Natural killer cell treated with Interleukin-12 subunit alpha and Interleukin-12 subunit beta and Interleukin-15 and Interleukin-18, amount 100 ng/mL, for 72 hours (primary cell): Measurements from ENCODE around the gene RAC2. TPM values are rescaled to one million over a fixed set of nuclear protein-coding genes. Genes with fewer than 3 reads are reported as not detected.

ENCODE experiments used
- ATAC-seq, 2 donors: fragments of 150-1000 bp; cut with Tn5 transposase in 1 of 2; sonication (Bioruptor Pico), chemical (Tn5 transposase) in 1 of 2; 2 replicates each; pipeline ENCODE4 v1.10.0; 2021
- DNase-seq: peaks from one replicate; pipeline ENCODE4 v3.0.0; 2022; ENCODE audit warnings: low spot score
- H3K27ac Mint-ChIP-seq, 2 donors: 1 replicate in 1 of 2; 2 replicates in 1 of 2; pipeline ENCODE4 v1.8.0; 2022; ENCODE audit warnings: mixed read lengths in 2 of 2, mild to moderate bottlenecking in 1 of 2, moderate library complexity in 1 of 2
- H3K27me3 Mint-ChIP-seq, 2 donors: 1 replicate in 1 of 2; 2 replicates in 1 of 2; pipeline ENCODE4 v1.8.0; 2022; ENCODE audit warnings: mixed read lengths in 2 of 2
- H3K36me3 Mint-ChIP-seq: one replicate; pipeline ENCODE4 v1.8.0; 2022; ENCODE audit warnings: mixed read lengths
- H3K4me1 Mint-ChIP-seq, 2 donors: 1 replicate in 1 of 2; 2 replicates in 1 of 2; pipeline ENCODE4 v1.8.0; 2022; ENCODE audit warnings: low read depth in 2 of 2, mixed read lengths in 2 of 2, mild to moderate bottlenecking in 1 of 2
- H3K4me3 Mint-ChIP-seq: one replicate; pipeline ENCODE4 v1.8.0; 2022; ENCODE audit warnings: mixed read lengths
- H3K9me3 Mint-ChIP-seq: 2 replicates; pipeline ENCODE4 v1.8.0; 2022; ENCODE audit warnings: mixed read lengths
- total RNA-seq, 2 donors: library from RNA; stranded (reverse); gene quantifications; one replicate each; pipeline ENCODE4 v1.2.3, GENCODE V29; 2022

Gene RAC2
- total RNA-seq, 2 donors from 2014 or later: 666 to 1,078 TPM

DNA sequence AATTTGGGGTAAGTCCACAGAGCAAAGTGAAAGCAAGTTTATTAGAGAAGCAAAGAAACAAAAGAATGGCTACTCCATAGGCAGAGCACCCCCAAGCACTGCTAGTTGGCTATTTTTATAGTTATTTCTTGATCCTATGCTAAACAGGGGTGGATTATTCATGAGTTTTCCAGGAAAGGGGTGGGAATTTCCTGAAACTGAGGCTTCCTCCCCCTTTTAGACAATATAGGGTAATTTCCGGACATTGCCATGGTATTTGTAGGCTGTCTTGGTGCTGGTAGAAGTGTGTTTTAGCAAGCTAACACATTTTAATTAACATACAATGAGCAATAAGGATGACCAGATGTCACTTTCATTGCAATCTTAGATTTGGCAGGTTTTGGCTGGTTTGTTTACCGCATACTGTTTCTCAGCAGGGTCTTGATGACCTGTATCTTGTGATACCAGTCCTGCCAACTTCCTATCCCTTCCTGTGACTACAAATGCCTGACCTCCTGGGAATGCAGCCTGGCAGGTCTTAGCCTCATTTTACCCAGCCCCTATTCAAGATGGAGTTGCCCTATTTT, 55.1 kb downstream of the RAC2 start:
- peaks cover 46 to 58% of the 10 kb centered on the region in 2 donors for H3K4me1 Mint-ChIP-seq
- peak overlapping the region; percentile 34 for H3K4me3 Mint-ChIP-seq
- no peaks in the 10 kb centered on the region for H3K36me3 Mint-ChIP-seq
- ATAC-seq: peak; percentile 25 to 67
- H3K27ac Mint-ChIP-seq: peak overlapping the region; percentile 54 to 74
- no peak for DNase-seq
- no peaks in the 10 kb centered on the region for H3K9me3 Mint-ChIP-seq
- H3K27me3 Mint-ChIP-seq: no peaks in the 10 kb centered on the region

DNA sequence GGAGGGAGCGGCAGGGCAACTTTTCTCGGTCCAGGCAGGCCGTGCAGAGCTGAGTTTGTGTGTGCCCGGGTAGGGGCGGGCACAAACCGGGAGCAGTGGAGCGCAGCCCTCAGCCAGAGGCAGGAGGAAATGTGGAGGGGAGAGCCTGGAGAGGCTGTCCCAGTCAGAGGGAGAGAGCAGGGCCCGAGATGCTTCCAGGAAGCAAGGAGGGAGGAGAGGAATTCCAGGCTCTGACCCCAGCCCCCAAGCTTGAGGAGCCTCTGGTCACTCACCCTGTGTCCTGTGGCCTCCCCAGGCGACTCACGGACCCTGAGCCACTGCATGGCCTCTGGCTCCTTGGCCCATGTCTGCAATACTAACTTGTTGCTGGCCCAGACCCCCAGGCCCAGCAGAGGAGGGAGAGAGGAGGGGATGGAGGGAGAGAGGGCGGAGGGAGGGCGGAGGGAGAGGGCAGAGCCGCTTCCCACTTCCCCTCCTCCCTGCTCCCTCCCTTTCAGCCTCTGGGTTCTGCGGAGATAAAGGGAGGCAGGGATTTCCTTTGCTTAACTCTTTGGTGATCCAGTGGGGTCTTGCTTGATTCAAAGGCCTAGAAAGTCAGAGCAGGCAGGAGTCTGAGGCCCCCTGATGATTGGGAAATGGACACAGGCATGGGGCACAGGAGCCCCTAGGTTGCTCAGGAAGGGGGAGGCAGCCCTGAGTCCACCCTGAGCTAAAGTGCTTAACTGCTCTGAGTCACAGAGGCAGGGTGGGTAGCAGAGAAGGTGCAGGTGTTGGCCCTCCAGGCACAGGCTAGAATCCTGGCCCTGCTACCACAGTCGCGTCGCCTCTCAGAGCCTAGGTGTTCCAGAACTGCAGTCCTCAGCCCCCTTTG, 55.9 kb downstream of the RAC2 start, which contains the start of gene C1QTNF6:
TSS of gene C1QTNF6 (minus strand) at position 357 of the 871 bp plus-strand sequence. CDS start at position 323, 34 bp downstream.
- no peaks in the 10 kb centered on the region for H3K9me3 Mint-ChIP-seq
- ATAC-seq (peak; percentile 37 to 40), DNase-seq (no peak)
- peak within 1 kb of the TSS; percentile 54 to 82 for H3K27ac Mint-ChIP-seq
- H3K4me1 Mint-ChIP-seq: peaks cover 43 to 54% of the 10 kb centered on the region in 2 donors
- peak within 1 kb of the TSS; percentile 34 for H3K4me3 Mint-ChIP-seq
- no peaks in the 10 kb centered on the region for H3K36me3 Mint-ChIP-seq
- H3K27me3 Mint-ChIP-seq: no peaks in the 10 kb centered on the region

DNA sequence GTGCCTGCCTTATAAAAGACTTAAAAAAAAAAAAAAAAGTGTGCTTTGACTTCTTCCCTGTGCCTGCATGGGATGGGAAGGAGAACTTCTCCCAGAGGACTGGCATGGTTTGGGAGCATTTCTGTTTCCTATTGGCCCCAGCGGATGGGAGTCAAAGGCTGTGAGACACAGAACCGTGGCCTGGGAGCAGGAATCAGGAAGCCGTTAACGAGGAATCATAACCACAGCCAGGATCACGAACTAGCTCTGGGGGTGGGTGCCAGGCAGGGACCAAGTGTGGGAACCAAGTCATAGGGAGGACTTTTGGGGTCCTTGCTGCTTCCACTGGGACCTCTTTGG, 56.5 kb downstream of the RAC2 start:
- Mint-ChIP-seq H3K27ac (peak overlapping the region in 1 of 2 donors; percentile 82), H3K36me3 (no peaks in the 10 kb centered on the region)

DNA sequence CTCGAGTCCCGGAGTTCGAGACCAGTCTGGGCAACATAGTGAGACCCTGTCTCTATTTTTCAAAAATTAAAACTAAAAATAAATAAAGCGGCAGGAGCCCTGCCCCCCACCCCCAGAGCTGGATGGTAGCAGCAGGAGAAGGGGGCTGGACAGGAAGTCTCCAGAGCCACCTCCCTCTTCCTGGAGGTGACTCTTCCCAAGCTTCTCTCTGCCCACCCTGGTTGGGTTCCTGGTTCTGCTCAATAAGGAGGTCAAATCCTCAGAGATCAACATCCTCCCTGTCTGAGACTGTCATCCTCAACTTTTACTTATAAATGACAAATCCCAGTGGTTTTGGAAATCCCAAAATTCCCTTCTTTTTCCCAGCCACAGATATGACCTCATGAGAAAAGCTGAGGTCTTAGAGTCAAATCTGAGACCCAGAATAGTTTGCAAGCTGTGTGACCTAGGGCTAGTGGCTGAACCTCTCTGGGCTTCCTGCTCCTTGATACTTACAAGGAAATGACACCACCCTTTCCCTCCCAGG, 57.0 kb downstream of the RAC2 start:
- no peak for DNase-seq
- Mint-ChIP-seq H3K36me3 (no peaks in the 10 kb centered on the region), H3K27ac (peak overlapping the region; percentile 80 to 82), H3K4me1 (peaks cover 40 to 50% of the 10 kb centered on the region in 2 donors), H3K4me3 (no peak overlapping the region), H3K9me3 (no peaks in the 10 kb centered on the region), H3K27me3 (no peaks in the 10 kb centered on the region)
- no peak for ATAC-seq

More for the DNA sequence above, 56.5 kb downstream of the RAC2 start:
- H3K4me3 Mint-ChIP-seq: peak overlapping the region; percentile 6
- ATAC-seq: no peak
- DNase-seq: no peak
- H3K27me3 Mint-ChIP-seq: no peaks in the 10 kb centered on the region
- no peaks in the 10 kb centered on the region for H3K9me3 Mint-ChIP-seq
- H3K4me1 Mint-ChIP-seq: peaks cover 40 to 50% of the 10 kb centered on the region in 2 donors

DNA sequence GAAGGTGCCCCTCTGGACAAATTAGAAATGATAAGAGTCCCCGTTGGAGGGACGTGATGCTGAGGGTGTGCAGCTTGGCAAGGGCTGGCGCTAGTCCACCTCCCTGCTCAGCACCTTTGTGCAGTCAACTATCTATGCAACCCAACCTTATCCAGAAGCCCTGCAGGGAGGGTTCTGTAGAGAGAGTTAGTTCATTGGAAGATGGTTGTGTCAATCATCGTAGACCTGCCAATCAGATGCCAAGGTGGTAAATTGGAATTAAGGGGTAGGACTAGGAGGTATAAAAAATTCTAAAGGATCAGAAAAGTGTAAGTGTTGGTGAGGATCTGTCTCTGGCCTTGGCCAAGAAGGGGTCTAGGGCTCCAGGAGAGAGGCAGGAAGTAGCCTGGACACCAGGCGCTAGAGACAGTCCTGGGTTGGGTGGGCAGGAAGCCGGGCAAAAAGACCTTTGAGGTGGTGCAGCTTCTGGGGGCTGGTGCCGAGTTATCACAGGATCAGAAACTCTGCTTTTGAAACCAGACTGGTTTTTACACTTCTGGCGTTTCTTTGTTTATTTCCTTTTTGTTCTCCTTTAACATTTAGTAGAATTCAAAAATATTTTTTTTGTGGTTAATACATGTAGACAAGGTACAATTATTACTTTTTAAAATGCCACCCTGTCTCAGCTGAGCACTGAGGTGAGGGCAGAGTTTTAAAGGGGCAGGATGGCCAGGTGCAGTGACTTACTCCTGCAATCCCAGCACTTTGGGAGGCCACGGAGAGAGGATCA, 57.7 kb downstream of the RAC2 start:
- H3K9me3 Mint-ChIP-seq: no peaks in the 10 kb centered on the region
- ATAC-seq: peak; percentile 69 to 74
- peak overlapping the region; percentile 83 for H3K4me3 Mint-ChIP-seq
- H3K27me3 Mint-ChIP-seq: no peaks in the 10 kb centered on the region
- no peak for DNase-seq
- H3K36me3 Mint-ChIP-seq: no peaks in the 10 kb centered on the region
- peaks cover 42 to 50% of the 10 kb centered on the region in 2 donors for H3K4me1 Mint-ChIP-seq
- H3K27ac Mint-ChIP-seq: peak overlapping the region; percentile 80 to 82

DNA sequence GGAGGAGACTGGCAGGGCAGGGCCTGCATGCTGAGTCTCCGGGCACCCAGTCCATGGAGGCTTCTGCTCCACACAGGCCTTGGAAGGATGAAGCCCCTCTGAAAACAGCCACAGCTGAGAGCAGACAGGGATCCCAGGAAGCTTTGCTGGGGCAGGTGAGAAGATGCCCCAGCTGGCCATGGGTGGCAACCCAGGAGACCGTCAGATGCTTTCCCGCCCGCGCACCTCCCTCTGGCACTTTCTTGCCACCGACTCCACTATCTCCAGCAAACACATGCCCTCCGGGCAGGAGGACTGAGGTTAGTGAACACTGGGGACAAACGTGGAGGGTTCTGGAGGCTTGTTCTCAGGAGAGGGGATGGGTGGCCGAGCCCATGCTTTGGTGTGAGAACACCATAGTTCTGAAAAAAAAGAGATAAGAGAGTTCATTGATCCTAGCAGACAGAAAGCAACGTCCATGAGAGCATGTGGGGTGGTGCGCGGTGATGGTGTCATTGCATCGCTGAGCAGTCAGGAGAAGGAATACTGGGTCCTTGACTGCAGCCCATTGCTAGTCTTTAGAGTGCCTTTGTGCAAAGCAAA, 58.3 kb downstream of the RAC2 start:
- DNase-seq (no peak), ATAC-seq (no peak)
- H3K27ac Mint-ChIP-seq: peak overlapping the region; percentile 80 to 82
- no peaks in the 10 kb centered on the region for H3K36me3 Mint-ChIP-seq
- peak overlapping the region; percentile 83 for H3K4me3 Mint-ChIP-seq
- H3K27me3 Mint-ChIP-seq: no peaks in the 10 kb centered on the region
- peaks cover 42 to 50% of the 10 kb centered on the region in 2 donors for H3K4me1 Mint-ChIP-seq
- no peaks in the 10 kb centered on the region for H3K9me3 Mint-ChIP-seq

DNA sequence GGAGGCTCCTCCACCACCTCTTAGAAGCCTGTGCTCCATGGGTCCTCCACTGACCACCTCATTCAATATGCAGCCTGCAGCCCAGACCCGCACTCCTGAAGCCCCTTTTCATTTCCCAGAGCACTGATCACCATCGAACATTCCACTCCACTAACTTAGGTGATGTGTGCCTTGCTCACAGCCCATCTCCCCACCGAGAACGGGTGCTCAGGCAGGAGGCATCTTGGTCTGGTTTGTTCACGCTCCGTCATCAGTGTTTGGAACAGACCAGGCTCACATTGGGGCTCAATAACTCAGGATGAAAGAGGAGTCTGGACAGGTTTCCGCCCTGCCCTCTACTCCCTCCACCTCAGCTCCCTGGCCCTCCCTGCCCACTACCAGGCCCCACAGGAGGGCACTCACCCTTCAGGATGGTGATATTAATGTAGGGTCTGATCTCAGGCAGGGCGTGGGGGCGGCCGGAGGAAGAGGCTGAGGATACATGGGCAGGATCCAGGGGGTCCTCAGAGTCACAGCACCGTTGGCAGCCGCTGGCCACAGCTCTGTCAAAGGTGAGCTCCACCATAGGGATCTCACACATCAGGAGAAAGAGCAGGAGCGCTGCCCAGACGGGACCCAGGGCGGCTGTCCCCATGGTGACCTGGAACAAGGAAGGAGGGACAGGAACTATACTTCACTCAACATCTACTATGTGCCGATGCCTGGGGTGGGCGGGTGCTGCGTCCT, 59.1 kb downstream of the RAC2 start:
- peaks cover 42 to 50% of the 10 kb centered on the region in 2 donors for H3K4me1 Mint-ChIP-seq
- H3K36me3 Mint-ChIP-seq: no peaks in the 10 kb centered on the region
- DNase-seq: no peak
- H3K9me3 Mint-ChIP-seq: no peaks in the 10 kb centered on the region
- peak overlapping the region; percentile 28 to 41 for H3K27ac Mint-ChIP-seq
- no peak for ATAC-seq
- H3K27me3 Mint-ChIP-seq: no peaks in the 10 kb centered on the region
- no peak overlapping the region for H3K4me3 Mint-ChIP-seq

DNA sequence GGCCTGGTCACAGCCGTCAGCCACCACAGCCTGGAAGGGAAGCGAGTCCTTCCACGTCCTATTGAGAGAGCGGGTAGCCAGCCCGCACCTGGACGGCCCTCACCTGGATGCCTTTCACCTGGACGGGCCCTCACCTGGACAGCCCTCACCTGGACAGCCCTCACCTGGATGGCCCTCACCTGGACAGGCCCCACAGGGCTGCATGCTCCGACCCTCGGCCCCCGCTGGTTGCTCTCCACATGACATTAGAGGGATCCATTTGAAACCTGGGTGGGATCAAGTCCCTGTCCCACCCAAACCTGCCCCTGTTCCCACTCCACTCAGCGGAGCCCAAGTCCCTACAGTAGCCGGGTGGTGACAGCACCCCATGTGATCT, 59.7 kb downstream of the RAC2 start:
- Mint-ChIP-seq H3K4me1 (peaks cover 40 to 47% of the 10 kb centered on the region in 2 donors), H3K9me3 (no peaks in the 10 kb centered on the region), H3K36me3 (no peaks in the 10 kb centered on the region), H3K27me3 (no peaks in the 10 kb centered on the region), H3K4me3 (no peak overlapping the region), H3K27ac (peak overlapping the region; percentile 28 to 41)
- DNase-seq (no peak), ATAC-seq (no peak)

DNA sequence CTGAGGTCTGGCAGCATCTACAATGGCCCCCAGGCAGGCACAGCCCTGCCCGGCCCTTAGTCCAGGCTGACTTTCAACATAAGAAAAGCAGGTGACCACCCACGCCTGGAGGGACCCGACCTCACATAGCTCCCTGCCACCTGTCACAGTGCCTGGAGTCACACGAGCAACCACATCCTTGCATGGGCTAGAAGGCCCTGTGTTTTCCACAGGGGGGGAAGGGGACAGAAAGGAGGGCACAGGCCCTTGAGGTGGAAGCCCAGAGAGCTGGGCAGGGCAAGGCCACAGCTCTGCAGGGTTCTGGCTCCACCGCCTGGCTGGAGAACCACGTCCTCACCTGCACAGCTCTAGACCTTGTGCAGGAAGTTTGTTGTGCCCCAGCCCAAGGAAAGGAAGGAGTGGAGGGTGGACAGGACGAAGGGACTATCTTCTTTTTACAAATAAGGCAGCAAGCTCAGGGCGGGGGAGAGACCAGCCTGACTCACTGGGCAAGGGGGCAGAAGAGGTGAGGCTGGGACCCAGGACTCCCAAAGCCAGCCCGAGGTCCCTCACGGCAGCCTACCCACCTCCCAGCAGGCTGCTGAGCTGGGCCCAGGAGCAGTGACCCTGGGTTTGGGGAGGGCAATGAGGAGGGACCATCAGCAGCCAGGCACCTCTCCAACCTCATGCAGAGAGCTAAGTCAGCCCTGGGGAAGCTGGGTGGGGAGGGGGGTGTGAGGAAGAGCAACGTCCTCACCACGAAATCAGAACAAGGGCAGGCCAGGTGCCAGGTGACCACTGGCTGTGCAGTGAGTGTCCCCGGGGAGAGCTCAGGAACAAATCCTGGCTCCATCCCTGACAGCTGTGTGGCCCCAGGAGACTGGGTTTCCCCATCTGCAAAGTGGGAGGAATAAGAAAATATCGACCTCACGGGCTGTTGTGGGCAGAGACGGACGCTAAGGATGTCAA, 60.4 kb downstream of the RAC2 start:
- no peak for DNase-seq
- Mint-ChIP-seq H3K27me3 (no peaks in the 10 kb centered on the region), H3K9me3 (no peaks in the 10 kb centered on the region), H3K36me3 (no peaks in the 10 kb centered on the region), H3K27ac (peak overlapping the region in 1 of 2 donors; percentile 84), H3K4me3 (no peak overlapping the region), H3K4me1 (peaks cover 33 to 40% of the 10 kb centered on the region in 2 donors)
- no peak for ATAC-seq

DNA sequence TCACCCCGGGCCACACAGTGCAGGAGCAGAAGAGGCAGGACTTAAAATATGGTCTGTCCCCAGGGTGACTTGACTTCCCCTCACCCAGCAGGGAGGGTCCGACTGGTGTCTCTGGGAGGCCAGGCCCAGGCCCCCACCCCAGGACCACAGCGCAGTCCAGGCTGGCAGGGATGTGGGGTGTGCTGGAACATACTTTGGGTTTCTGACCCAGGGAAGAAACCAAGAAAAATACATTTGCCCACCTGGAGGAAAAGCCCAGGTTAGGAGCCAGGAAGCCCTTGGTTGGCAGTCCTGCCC, 61.2 kb downstream of the RAC2 start:
- no peak overlapping the region for H3K27ac Mint-ChIP-seq
- ATAC-seq: no peak
- DNase-seq: no peak
- peaks cover 31 to 35% of the 10 kb centered on the region in 2 donors for H3K4me1 Mint-ChIP-seq
- no peaks in the 10 kb centered on the region for H3K9me3 Mint-ChIP-seq
- no peaks in the 10 kb centered on the region for H3K36me3 Mint-ChIP-seq
- H3K27me3 Mint-ChIP-seq: no peaks in the 10 kb centered on the region
- H3K4me3 Mint-ChIP-seq: no peak overlapping the region

DNA sequence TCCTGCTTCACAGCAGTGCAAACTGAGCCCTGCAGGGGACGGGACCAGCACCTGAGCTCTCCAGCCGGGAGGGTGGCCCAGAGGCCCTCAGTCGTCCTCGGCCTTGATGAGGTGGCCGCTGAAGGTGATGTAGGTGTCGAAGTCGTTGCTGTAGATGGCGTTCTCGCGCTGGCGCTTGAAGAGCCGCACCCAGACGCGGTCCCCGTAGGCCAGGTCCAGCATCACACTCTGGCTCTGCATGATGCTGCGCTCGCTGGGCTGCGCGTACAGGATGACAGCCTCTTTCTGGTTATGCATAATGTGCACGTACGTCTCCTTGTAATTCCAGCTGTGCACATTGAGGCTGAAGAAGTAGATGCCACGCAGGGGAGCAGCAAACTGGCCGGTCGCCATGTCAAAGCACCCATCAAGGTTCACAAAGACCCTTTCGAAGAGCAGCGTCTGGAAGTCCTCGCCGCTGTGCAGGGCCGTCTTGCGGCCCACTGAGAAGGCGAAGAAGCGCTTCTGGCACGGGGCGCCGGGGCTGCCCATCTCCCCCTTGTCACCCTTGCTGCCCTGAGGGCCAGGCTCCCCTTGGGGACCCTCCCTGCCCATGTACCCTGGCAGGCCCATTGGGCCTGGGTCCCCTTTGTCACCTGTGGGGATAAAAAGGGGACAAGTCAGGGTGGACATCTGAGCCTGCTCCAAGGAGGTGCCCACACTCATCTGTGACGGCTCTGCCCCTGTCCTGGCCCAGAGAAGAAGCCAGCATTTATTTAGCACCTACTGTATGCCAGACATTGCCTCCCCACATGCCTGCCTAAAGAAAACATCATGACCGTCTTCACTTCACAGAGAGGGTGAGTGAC, 61.7 kb downstream of the RAC2 start:
- DNase-seq: no peak
- ATAC-seq: no peak
- H3K4me1 Mint-ChIP-seq: peaks cover 29 to 33% of the 10 kb centered on the region in 2 donors
- H3K36me3 Mint-ChIP-seq: no peaks in the 10 kb centered on the region
- peak overlapping the region in 1 of 2 donors; percentile 33 for H3K27ac Mint-ChIP-seq
- H3K9me3 Mint-ChIP-seq: no peaks in the 10 kb centered on the region
- no peak overlapping the region for H3K4me3 Mint-ChIP-seq
- no peaks in the 10 kb centered on the region for H3K27me3 Mint-ChIP-seq
